NCI-H748 (cell line): Measurements from ENCODE around the gene TEX48.

Experiments
- DNase-seq: peaks from one replicate; lab custom pipeline; 2025; ENCODE audit not compliant: unreplicated experiment; lab: John Stamatoyannopoulos, UW

TEX48 gene

DNA sequence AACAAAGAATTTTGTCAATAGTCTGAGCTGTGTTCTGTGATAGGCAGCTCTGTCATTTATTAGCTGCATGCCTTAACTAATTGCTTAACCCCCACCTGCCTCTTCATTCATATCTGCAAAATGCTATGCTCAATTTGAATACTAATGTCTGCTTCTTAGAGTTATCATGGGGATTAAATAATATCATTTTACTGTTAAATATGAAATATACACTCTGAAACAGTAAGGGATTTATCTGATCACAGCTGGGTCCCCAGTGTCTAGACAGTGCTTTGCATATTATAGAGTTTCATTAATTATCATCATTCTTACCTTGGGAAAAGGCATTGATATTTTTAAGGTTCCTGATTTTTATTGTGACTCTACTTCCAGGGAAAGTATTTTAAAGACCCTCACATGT lies 12.0 kb downstream of the TEX48 start:
- DNase-seq, result no peak

- no peak for DNase-seq
Measured at GRCh38 chr9:114668146-114668545, 13.8 kb downstream of the TEX48 start.

GRCh38 chr9:114666851-114667250 lies 15.1 kb downstream of the TEX48 start:
- DNase-seq, result no peak

DNA sequence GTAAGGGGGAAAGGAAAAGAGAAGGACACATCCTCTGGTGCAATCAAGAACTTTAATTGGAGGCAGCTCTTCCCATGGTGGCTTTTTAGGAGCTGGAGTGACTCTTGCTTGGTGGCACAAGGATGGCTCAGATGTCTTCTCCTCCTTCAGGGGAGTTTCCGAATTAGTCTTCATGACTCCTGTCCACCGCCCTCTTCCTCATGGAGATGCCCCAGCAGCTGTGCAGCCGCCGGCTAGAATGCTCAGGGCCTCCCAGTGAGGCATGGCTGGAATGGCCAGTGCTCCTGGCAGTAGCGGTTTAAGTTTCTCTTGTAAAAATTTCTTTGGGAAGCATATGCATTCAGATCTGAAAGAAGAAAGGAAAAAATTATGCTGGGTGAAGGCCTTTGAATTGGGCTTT lies 15.6 kb downstream of the TEX48 start:
- no peak for DNase-seq

DNA sequence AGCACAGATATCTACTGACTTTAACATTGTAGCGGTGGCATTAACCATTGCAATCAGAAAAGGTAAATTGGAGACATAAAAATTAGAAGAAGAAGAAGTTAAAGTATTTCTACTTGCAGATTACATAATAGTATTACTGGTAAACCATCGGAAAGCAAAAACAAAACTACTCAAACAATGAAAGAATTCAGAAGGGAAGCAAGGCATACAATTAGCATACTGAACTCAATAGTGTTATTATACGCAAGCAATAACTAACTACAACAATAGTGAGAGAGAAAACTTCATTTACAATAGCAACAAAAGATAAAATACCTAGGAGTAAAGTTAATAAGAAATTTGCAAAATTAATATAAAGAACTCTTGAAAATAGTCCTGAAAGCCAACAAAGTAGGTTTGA lies 17.8 kb downstream of the TEX48 start:
- DNase-seq, result no peak

DNA sequence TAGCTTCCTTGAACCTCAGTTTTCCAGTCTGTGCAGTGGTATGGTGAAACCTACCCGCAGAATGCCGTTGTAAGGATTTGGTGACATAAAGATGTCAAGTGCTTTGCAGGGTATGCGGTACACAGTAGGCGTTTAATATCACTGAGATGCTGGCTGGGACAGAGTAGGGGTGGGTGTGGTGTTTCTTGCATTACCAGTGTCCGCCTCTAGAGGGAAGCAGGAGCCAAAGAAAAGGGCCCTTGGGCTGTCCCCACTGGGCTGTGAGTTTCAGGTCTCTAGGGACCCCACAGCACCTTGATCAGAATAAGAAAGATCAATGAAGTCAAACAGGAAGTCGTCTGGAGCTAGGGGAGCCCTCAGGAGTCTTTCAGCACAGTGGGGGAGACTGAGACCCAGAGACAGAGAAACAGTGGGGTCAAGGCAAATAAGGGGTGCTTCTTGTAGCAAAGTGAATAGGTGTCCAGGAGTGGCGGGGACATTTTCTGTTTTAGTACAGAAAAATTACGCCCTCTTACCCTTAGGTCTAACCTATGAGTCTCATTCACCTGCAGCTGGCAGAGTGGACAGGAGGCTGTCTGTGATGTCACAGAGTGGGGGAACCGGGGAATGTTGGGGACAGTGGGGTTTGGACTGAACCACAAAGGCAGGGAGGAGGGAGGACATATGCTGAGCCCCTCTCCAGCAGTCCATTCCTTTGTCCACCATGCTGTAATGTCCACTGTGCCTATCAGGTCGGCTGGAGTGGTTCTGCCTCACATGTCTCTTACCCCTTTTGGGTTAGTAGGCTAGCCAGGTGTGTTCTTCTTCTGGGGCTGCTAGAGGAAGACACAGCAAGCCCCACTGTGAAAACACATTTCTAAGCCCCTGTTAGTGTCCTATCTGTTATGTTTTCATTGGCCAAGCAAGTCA lies 19.7 kb downstream of the TEX48 start:
- DNase-seq, result peak; percentile 56

DNA sequence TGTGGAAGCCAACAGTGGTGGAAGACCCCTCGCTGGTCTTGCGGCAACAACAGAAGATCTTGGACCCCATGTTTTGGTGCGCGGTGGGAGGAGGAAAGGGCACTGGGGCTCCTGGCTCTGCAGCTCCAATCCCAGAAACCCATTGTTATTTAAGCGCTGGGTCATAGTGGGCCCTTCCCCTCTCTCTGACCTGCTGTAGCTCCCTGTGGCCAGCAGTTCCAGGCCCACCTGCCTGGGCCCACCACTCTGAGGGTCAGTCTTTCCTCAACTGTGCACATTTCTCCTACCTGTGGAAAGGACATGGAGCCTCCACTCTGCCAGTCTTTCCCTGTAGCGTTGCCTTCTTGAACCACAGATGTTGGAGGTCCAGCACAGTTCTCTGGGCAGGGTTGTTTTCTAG lies 24.3 kb downstream of the TEX48 start, which contains the start of gene TEX53:
Gene TEX53, minus strand, starts transcription at position 101 of the 400 bp plus-strand sequence. Its CDS starts 31 bp downstream, at position 70.
- DNase-seq, result no peak

DNA sequence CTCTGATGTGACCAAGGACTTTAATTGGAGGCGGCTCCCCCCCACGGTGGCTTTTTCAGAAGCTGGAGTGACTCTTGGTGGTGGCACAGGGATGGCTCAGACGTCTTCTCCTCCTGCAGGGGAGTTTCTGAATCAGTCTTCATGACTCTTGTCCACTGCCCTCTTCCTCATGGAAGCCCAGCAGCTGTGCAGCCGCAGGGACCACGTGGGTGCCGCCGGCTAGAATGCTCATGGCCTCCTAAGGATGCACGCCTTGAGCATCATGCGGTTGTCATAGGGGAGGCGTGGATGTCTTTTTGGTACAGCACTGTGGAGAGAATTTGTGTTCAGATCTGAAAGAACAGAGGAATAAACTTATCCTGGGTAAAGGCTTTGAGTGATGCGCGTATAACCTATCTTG lies 25.7 kb downstream of the TEX48 start:
- DNase-seq, result no peak

DNA sequence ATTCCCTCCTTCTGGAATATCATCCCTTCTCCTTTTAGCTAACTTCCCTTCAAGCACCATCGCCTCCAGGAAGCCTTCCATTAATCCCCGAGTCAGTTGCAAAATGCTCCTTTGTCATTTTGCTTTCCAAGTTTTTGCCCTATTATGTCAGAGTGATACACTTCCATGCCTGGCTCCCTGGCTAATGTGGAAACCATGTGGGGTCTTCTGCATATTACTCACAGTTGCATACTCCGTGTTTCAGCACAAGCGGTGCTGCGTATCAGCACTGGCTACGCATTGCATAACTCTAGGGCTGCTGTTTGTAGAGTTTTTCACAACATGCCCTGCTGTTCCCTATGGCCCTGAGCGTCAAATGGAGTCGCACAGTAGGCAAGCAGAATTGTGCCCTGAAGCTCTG lies 26.3 kb downstream of the TEX48 start:
- DNase-seq, result no peak

GRCh38 chr9:114653556-114654159 lies 28.3 kb downstream of the TEX48 start:
- peak; percentile 75 for DNase-seq

DNA sequence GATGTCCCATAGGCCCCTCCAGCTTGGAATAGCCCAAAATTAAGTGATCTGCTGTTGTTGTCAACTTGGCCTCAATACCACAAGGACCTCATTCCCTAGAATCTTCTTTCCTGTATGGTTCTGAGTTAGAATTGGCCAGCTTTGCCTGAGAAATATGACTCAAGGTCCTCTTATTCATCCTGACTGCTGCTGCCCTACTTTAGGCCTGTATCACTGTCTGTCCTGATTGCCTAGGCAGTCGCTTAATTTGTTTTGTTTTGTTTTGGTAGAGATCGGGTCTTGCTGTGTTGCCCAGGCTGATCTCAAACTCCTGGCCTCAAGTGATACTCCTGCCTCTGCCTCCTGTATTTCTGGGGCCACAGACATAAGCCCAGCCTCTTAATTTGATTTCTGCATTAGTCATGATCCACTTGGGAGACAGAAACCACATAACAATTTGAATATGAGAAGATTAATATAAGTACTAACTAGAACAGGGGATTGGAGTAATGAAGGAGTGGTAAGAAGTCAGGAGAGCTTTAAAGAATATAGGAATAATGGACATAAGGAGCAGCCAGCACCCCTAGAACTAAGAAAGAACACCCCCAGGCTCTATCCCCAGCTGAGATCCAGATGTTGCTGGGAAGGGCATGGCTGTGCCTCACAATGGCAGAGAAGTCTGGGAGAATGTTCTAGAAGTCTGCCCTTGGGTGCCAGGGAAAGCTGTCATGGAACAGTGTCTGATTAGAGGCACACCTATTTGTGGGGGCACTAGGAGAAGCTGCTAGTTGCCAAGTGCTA lies 29.0 kb downstream of the TEX48 start:
- no peak for DNase-seq

GRCh38 chr9:114643896-114644295 lies 38.1 kb downstream of the TEX48 start:
- no peak for DNase-seq

- no peak for DNase-seq
Measured at GRCh38 chr9:114643001-114643400, 39.0 kb downstream of the TEX48 start.

DNA sequence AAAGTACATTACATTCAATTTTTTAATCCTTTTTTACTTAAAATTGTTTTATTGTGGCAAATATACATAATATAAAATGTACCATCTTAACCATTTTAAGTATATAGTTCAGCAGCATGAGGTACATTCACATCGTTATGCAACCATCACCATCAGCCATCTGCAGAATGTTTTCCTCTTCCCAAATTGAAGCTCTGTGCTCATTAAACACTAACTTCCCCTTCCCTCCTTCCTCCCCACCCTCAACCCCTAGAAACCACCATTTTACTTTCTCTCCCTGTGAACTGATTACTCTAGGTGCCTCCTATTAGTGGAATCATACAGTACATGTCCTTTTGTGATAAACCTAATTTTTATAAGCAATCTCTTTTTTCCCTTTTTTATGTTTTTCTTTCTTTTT lies 40.0 kb downstream of the TEX48 start:
- no peak for DNase-seq

DNA sequence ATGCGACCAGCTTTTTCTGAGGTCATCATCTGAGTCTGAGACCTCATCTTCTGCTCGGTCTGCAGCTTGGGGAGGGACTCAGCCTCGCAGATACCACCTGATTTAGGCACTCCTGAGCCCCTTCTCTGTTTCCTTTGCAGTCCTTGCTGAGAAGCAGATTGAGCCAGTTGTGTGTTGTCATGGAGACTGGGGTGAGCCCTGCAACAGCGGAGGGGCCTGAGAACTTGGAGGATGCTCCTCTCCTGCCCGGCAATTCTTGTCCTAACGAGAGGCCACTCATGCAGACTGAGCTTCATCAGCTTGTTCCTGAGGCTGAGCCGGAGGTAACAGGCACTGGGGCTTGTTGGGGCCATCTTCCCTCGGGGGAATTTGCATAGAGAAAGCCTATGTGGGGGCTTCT lies 43.6 kb downstream of the TEX48 start:
- no peak for DNase-seq

- DNase-seq, result no peak
Measured at GRCh38 chr9:114634387-114634786, 47.6 kb downstream of the TEX48 start.

DNA sequence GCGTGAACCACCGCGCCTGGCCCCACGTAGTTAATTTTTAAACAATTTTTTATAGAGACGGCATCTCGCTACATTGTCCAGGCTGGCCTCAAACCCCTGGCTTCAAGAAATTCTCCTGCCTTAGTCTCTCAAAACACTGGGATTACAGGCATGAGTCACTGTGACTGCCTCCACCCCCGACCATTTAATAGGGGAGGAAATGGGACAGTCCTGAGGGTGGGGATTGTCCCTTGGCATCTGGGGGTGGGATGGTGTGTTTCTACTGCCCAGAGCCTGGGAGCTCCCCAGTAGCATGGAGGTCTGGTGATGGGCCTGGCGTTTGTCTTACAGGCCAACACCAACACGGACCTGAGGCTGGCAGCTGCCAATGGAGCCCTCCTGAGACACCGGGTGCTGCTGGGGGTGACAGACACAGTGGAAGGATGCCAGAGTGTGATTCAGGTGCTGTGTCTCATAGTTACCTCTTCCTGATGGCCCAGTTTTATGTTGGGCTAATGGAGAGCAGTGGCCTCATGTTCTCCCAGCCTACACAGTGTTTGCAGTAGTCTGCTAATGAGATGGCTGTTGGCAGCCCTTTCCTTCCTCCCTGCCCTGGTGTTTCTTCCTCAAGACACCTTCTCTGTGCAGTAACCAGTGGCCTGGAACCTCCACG lies 48.4 kb downstream of the TEX48 start:
- DNase-seq, result no peak

- DNase-seq, result no peak
Measured at GRCh38 chr9:114631166-114631565, 50.8 kb downstream of the TEX48 start.

DNA sequence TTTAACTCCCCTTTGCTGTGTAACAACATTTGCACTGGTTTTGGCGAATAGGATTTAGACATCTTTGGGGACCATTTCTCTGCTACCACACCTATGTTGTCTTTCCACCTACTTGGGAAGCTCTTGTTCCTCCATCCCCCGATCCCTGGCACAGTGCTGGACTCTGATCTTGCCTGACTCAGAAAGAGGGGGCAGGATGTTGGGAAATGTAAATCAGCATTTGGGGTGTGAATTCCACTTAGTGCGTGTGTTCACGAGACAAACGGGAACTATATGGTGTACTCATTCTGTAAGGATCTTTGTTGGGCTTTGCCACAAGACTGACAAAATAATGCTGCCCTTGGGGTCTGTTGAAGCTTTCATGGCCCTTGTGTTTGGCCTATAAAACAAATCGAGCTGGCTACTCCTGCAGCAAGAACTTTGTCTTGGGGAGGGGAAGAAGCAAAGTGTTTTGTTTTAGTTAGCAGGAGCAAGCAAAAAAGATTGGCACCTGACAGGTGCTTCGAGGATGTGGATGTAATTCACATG lies 52.4 kb downstream of the TEX48 start:
- no peak for DNase-seq

DNA sequence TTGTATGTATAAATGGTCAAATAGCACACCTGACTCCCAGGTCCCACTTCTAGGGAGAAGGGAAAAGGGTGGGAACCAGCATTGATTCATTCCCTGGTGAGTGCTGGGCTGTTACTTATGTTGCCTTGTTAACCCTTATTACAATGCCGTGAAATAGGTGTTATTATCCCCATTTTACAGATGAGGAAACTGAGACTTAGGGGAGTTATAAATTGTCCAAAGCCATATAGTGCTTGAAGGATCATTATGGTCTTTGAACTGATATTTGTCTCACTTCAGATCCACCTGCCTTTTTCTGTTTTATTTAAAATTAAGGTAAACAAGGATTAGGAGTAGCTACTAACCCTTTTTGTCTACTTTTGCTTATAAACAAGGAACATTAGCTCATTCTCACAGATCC lies 54.4 kb downstream of the TEX48 start:
- DNase-seq, result no peak
